GDM1 (cell line): Measurements from ENCODE around the gene FMR1NB.

Experiments
- DNase-seq: peaks from one replicate; lab custom pipeline; 2025; lab: John Stamatoyannopoulos, UW

FMR1NB gene

DNA sequence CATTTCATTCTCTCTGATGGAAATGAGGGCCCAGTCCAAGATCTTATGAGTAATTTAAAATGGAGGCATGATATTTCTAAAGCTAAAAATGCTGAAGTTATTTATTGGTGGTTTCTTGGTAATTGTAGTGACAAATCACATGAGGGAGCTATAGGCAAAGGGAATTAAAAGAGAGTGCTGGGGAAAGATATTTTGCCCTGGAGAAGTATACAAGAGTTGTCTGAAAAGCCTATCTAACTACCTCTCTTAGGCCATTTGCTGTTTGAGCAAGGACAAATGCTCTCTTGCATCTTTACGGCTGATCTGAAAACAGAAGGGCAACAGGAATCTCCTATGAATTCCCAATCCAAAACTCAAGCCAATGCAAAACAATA, 89.4 kb downstream of the FMR1NB start:
- no peak for DNase-seq
